LNCaP clone FGC (cell line): ENCODE results near the gene NCK2.

Experiments
- DNase-seq: peaks from one replicate; pipeline ENCODE4 v3.0.0-alpha.2; 2011; ENCODE audit warnings: low read depth
- H3K4me3 ChIP-seq: 2 replicates; pipeline ENCODE4 v1.5.1; 2011; ENCODE audit warnings: mild to moderate bottlenecking, low read depth, low read length, control low read depth
- TF ChIP-seq, protein P1 (sequence below): IDR thresholded peaks from 2 replicates; pipeline ENCODE4 v1.5.1; 2012; ENCODE audit warnings: mild to moderate bottlenecking; ENCODE audit not compliant: control insufficient read depth, insufficient read depth; ENCODE audit errors: extremely low read depth

Gene NCK2

DNA sequence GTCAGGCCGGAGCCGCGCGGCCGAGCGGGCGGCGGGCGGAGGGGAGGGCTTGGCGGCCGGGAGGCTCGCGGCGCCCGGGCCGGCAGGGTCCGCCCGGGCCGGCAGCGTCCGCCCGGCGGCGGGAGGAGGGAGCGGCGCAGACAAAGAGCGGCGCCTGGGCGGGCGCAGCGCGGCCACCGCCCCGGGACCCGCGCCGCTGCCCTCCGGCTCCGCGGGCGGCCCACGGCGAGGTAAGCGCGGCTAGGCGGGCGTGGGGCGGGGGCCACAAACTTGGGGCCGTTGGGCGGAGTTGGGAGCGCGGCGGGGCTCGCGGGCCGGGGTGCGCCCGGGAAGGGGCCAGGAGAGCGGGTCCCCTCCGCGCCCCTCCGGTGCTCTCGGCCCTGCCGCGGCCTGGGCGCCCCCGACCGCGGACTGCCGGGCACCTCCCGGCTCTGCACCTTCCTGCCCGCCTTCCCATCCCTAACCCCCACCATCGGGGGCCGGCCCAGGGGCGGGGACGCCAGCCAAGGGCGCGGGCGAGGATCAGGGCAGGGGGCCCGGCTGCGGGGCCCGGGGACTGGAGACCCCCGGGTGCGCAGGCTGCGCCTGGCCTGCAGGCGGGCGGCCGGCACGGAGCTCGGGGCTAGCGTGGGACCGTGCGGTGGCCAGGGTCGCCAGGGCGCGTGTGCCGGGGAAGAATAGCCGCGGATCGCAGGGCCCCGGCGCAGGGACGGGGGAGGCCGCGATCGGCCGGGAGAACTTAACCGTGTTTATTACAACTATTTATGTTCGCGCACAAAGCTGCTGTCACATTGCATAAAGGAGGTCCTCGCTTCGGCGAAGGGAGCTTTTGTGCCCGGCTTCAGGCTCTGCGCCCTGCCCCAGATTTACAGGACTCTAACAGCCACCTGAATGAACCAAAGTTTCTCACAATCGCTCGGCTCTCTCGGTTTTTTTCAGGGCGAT lies at the start of gene NCK2:
Gene NCK2 (plus strand): TSS at position 4 of the 945 bp plus-strand sequence. CDS start 110,152 bp downstream, outside the sequence.
- no peak for DNase-seq
- H3K4me3 ChIP-seq = peak within 1 kb of the TSS; percentile 67
- TF ChIP-seq, protein P1, sequence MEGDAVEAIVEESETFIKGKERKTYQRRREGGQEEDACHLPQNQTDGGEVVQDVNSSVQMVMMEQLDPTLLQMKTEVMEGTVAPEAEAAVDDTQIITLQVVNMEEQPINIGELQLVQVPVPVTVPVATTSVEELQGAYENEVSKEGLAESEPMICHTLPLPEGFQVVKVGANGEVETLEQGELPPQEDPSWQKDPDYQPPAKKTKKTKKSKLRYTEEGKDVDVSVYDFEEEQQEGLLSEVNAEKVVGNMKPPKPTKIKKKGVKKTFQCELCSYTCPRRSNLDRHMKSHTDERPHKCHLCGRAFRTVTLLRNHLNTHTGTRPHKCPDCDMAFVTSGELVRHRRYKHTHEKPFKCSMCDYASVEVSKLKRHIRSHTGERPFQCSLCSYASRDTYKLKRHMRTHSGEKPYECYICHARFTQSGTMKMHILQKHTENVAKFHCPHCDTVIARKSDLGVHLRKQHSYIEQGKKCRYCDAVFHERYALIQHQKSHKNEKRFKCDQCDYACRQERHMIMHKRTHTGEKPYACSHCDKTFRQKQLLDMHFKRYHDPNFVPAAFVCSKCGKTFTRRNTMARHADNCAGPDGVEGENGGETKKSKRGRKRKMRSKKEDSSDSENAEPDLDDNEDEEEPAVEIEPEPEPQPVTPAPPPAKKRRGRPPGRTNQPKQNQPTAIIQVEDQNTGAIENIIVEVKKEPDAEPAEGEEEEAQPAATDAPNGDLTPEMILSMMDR = no peak

- TF ChIP-seq, protein P1 = no peak
- no peak for DNase-seq
- H3K4me3 ChIP-seq = no peak overlapping the region
Measured at GRCh38 chr2:105697781-105698449, 46.8 kb upstream of the NCK2 start.

DNA sequence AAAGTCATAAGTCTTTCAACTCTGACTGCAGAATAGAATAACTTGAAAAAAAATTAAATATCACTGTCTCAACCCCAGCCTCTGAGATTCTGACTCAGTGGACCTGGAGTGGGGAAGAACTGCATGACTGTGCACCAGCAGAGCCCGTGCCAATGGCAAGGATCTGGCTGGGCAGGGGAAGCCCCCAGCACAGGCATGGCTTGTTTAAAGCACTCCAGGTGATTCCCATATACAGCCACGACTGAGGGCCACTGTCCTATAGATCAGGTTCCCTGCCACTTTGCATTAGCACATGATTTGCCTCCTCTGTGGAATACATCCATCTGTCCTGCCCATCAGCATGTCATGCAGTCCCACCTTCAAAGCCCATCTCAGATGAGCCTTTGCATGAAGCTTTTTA lies 45.9 kb upstream of the NCK2 start:
- DNase-seq = no peak
- H3K4me3 ChIP-seq = no peak overlapping the region
- TF ChIP-seq, protein P1 = no peak

DNA sequence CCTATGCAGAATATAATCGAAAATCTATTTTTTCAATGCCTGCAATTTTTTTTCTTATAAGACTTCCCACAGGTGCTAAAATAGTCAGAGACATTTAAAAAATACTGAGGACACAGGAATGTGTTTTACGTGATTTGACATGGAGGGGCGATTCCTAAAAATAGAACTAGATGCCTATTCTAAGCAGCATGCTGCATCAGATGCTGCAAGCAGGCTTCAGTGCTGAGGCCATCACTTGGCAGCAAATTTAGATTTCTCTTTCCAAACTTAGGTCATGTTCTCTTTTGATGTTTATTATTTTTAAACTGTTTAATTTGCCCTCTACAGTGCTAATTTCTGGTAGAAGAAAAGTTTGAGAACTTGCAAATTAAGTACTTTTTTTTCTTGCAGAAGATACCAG lies 43.7 kb upstream of the NCK2 start:
- DNase-seq = no peak
- no peak overlapping the region for H3K4me3 ChIP-seq
- TF ChIP-seq, protein P1 = no peak

DNA sequence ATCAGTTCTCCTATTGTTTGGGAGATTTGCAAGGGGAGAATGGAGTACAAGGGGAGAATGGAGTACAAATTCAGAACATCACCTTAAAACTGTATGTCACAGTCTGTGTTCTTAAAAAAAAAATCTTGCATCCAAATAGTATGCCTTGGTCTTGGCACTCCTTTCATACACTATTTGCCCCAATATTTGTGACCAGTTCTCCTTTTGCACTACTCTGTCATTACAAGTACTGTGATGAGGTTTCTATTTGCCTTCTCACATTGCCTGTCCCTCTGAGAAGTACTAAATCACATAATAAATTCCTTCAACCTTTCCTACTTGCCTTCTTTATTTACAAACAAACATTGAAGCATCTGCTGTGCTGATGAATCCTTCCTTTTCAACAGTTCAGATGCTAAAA lies 36.0 kb upstream of the NCK2 start:
- TF ChIP-seq, protein P1 = no peak
- no peak overlapping the region for H3K4me3 ChIP-seq
- no peak for DNase-seq

- TF ChIP-seq, protein P1 = no peak
- no peak overlapping the region for H3K4me3 ChIP-seq
- DNase-seq = peak; percentile 50
Measured at GRCh38 chr2:105711394-105711793, 33.3 kb upstream of the NCK2 start.
